ENCODE results near the gene FPGS. TPM values are rescaled to one million over a fixed set of nuclear protein-coding genes. Genes with fewer than 3 reads are reported as not detected.

FPGS gene
- total and polyA plus RNA-seq, 8 donors: 29.1 to 235 (median 70.4) TPM

GRCh38 chr9:127770905-127771569 is 31.6 kb upstream of the FPGS start:
- H3K4me3 ChIP-seq: peak overlapping the region; percentile 50 to 58 (median 54)
- H3K9me3 ChIP-seq: no peaks in the 10 kb centered on the region
- H3K27ac ChIP-seq: peak overlapping the region; percentile 50 to 82 (median 69)
- peaks cover 0 to 3% (median 0%) of the 10 kb centered on the region in 4 donors for H3K36me3 ChIP-seq
- peak; percentile 42 to 94 (median 53) for TF ChIP-seq POLR2AphosphoS5 (IDR thresholded peaks at IDR 0.05)
- TF ChIP-seq EP300 (IDR thresholded peaks at IDR 0.05): no peak
- H3K27me3 ChIP-seq: peaks cover 0 to 1% (median 0%) of the 10 kb centered on the region in 3 donors
- peaks cover 13 to 44% (median 30%) of the 10 kb centered on the region in 4 donors for H3K4me1 ChIP-seq
- peak; percentile 99 to 100 for DNase-seq
- 1 to 4% (median 2%) methylated on average over 23 to 43 of the region's 43 CpGs for WGBS, 5 donors
- intact Hi-C loops (cut with DNase I; ENCODE audit: low total_unique reads): no loop called here

DNA sequence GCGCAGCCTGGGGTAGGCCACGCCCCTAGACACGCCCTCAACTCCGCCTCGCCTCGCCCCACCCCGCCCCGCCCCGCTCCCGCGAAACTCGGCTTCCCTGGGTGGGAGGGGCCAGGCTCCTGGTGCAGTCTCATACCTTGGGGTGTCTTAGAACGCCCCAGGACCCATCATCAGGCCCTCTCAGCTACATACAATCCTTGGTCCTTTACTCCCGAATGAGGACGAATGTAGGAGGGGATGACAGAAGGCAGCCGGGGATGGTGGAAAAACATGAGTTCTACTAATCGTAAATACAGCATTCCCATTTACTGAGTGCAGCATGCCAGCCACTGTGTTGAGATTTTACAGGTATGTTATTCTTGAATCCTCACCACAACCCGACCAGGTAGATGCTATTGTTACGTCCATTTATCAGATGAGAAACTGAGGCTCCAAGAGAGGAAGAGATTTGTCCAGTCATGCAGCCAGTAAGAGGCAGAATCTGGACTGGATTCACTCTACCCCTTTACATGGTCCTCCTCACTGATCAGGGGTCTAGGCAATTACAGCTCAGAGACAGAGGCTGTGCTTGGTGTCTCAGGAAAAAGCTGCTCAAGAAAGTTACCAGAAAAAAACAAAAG is 31.0 kb upstream of the FPGS start:
- WGBS, 5 donors: 3 to 11% (median 3%) methylated on average over 6 to 19 of the region's 19 CpGs
- Histone ChIP-seq H3K36me3 (peaks cover 0 to 3% (median 0%) of the 10 kb centered on the region in 4 donors), H3K27ac (peak overlapping the region; percentile 50 to 82 (median 69)), H3K27me3 (no peaks in the 10 kb centered on the region), H3K9me3 (no peaks in the 10 kb centered on the region), H3K4me1 (peaks cover 13 to 44% (median 28%) of the 10 kb centered on the region in 4 donors), H3K4me3 (peak overlapping the region; percentile 50 to 58 (median 54))
- no peak for DNase-seq
- intact Hi-C loops (cut with DNase I; ENCODE audit: low total_unique reads): no loop called here
- TF ChIP-seq POLR2AphosphoS5 (IDR thresholded peaks at IDR 0.05) (no peak), EP300 (IDR thresholded peaks at IDR 0.05) (no peak), POLR2A (IDR thresholded peaks at IDR 0.05) (no peak)
- TF ChIP-seq, protein P1, sequence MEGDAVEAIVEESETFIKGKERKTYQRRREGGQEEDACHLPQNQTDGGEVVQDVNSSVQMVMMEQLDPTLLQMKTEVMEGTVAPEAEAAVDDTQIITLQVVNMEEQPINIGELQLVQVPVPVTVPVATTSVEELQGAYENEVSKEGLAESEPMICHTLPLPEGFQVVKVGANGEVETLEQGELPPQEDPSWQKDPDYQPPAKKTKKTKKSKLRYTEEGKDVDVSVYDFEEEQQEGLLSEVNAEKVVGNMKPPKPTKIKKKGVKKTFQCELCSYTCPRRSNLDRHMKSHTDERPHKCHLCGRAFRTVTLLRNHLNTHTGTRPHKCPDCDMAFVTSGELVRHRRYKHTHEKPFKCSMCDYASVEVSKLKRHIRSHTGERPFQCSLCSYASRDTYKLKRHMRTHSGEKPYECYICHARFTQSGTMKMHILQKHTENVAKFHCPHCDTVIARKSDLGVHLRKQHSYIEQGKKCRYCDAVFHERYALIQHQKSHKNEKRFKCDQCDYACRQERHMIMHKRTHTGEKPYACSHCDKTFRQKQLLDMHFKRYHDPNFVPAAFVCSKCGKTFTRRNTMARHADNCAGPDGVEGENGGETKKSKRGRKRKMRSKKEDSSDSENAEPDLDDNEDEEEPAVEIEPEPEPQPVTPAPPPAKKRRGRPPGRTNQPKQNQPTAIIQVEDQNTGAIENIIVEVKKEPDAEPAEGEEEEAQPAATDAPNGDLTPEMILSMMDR (IDR thresholded peaks at IDR 0.05): no peak

DNA sequence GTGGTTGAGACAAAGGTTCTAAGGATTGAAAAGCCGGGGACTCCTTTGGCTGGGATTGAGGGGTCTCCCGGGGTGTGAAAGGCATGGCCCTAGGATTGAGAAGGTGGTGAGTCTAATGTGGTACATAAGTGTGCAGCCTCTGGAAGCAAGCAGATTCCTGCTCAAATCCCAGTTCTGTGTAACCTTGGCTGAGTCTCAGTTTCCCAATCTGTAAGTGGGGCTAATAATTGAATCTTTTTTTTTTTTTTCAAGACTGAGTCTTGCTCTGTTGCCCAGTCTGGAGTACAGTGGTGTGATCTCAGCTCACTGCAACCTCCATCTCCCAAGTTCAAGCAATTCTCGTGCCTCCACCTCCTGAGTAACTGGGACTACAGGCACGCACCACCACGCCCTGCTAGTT is 30.1 kb upstream of the FPGS start:
- intact Hi-C loops (cut with DNase I; ENCODE audit: low total_unique reads): no loop called here
- H3K36me3 ChIP-seq: peaks cover 0 to 3% (median 0%) of the 10 kb centered on the region in 4 donors
- 87 to 97% (median 94%) methylated on average over 5 of the region's 5 CpGs for WGBS, 5 donors
- no peak for DNase-seq
- H3K9me3 ChIP-seq: no peaks in the 10 kb centered on the region
- no peak for TF ChIP-seq POLR2AphosphoS5 (IDR thresholded peaks at IDR 0.05)
- TF ChIP-seq EP300 (IDR thresholded peaks at IDR 0.05): no peak
- TF ChIP-seq, protein P1 (IDR thresholded peaks at IDR 0.05): no peak
- no peak for TF ChIP-seq POLR2A (IDR thresholded peaks at IDR 0.05)
- H3K27ac ChIP-seq: no peak overlapping the region
- no peak overlapping the region for H3K4me3 ChIP-seq
- peaks cover 13 to 42% (median 23%) of the 10 kb centered on the region in 4 donors for H3K4me1 ChIP-seq
- H3K27me3 ChIP-seq: no peaks in the 10 kb centered on the region

- Histone ChIP-seq H3K27ac (no peak overlapping the region), H3K4me3 (no peak overlapping the region), H3K9me3 (no peaks in the 10 kb centered on the region), H3K27me3 (no peaks in the 10 kb centered on the region), H3K4me1 (peaks cover 13 to 37% (median 20%) of the 10 kb centered on the region in 4 donors), H3K36me3 (peaks cover 0 to 3% (median 0%) of the 10 kb centered on the region in 4 donors)
- no peak for DNase-seq
- intact Hi-C loops (cut with DNase I; ENCODE audit: low total_unique reads): no loop called here
- TF ChIP-seq, protein P1 (IDR thresholded peaks at IDR 0.05): no peak
- no peak for TF ChIP-seq POLR2AphosphoS5 (IDR thresholded peaks at IDR 0.05)
- no peak for TF ChIP-seq EP300 (IDR thresholded peaks at IDR 0.05)
- no peak for TF ChIP-seq POLR2A (IDR thresholded peaks at IDR 0.05)
- WGBS, 5 donors: 80 to 94% (median 90%) methylated on average over 3 of the region's 3 CpGs
These were observed 29.4 kb upstream of the FPGS start for GRCh38 chr9:127773272-127773671.

Data from stomach (tissue), 9 donors.